HG03175 (cell line): ENCODE results near the gene BIRC7.

Experiments used
- ATAC-seq: cut with Tn5 transposase; IDR thresholded peaks from one replicate; pipeline ENCODE4 v1.9.1; 2021; ENCODE audit warnings: mild to moderate bottlenecking, moderate library complexity; ENCODE audit not compliant: unreplicated experiment

The BIRC7 gene

GRCh38 chr20:63278661-63279060, 43.0 kb downstream of the BIRC7 start:
- no peak for ATAC-seq

DNA sequence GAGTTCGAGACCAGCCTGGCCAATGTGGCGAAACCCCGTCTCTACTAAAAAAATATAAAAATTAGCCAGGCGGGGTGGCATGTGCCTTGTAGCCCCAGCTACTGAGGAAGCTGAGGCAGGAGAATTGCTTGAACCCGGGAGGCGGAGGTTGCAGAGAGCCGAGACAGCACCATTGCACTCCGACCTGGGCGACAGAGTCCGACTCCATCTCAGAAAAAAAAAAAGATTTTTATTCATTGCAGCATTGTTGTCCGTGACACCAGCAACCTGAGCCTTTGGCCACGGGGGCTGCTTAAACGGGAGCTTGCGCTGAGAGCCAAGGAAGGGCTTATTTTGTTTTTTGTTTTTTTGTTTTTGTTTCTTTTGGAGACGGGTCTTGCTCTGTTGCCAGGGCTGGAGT, 44.2 kb downstream of the BIRC7 start:
- ATAC-seq: no peak

- ATAC-seq: no peak
Measured at GRCh38 chr20:63280371-63280770, 44.7 kb downstream of the BIRC7 start.

DNA sequence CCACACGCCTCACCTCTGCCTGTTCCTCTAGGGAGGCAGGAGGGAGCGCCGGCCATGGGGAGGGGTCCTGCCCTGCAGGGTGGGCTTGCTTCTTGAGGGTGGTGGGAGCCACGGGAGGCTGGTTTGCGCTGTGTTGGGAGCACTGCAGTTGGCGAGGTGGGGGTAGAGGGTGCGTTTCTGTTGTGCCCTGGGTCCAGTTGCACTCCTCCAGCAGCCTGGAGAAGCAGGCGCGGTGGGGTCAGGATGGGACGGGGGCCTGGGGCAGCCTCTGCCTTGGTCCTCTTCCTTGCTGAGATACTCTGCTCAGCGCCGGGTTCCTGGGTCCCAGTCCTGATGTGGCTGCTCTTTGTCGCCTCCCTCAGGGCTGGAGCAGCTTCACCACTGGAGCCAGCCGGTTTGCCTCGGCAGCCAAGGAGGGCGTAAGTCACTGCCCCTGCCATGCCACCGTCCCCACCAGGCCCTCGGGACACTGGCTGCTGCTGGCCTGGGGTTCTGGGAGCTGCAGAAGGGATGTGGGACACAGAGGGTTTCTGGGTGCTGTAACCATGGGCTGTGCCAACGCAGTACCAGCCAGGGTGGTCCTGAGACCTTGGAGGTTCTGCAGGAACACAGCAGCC, 45.3 kb downstream of the BIRC7 start:
- ATAC-seq: no peak

GRCh38 chr20:63281742-63282665, 46.3 kb downstream of the BIRC7 start:
- ATAC-seq: no peak

DNA sequence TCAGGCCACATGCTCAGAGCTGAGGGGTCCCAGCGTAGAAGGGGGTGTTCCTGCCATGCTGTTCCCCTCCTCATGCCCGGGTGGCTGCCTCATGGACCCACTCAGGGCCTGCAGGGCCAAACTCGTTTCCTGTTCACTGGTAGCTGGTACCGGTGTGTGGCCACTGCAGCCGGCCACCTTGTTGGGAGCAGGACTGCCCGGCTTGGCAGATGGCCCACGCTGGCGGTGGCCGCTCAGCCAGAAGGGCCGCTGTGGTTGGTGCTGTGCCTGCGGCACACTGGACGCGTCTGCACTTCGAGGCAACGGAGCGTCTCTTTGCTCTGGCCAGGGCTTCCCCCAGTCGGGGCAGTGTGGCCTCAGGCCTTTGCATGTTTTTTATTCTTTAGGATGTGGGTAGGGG, 47.2 kb downstream of the BIRC7 start:
- no peak for ATAC-seq

DNA sequence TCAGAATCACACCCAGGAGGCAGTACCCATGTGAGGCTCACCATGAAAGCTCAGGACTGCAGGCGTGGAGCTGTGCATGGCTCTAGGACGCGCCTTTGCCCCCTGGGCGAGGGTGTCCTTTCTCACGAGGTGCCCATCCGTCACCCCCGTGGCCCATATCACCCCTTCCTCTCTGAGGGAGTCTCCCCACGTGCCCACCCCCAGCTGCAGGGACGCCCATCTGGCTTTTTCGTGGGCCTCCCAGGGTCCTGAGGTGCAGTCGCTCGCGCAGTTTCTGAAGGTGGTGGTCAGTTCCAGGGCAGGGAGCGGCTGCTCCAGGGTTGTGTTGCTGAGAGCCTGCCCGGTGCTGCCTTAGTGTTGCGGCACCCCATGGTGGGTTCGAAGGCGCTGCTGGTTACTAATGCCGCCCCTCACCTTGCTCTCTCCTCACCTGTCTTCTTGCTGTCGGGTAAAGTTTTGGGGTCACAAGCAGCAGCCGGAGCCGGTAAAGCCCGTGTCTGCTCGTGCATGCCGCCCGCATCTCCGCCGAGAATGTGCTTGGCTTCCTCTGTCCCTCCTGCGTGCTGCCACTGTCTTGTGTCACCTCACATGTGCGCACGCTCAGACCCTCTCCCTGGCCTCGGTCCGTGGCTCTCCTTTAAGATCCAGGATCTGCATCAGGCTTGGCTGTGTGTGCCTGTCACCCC, 47.8 kb downstream of the BIRC7 start:
- ATAC-seq: no peak

GRCh38 chr20:63284083-63284440, 48.4 kb downstream of the BIRC7 start:
- ATAC-seq: no peak

DNA sequence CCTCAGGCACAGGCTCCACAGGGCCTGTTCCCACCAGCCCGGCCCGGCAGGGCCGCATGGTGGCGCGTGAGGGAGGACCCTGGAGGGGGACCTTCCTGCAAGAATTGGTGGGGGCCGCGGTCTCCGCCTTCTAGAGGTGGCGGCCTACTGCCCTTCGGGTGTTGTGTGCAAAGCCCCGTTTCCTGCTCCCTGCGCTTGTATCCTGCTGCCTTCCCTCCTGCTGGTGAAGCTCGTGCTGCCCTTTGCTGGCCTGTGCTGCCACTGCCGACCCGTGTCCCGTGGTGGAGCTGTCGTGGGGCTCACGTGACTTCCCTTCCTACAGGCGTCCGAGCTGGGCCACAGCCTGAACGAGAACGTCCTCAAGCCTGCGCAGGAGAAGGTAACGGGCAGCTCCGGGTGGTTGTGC, 48.8 kb downstream of the BIRC7 start:
- ATAC-seq: no peak

- ATAC-seq: no peak
Measured at GRCh38 chr20:63284981-63285524, 49.3 kb downstream of the BIRC7 start.

DNA sequence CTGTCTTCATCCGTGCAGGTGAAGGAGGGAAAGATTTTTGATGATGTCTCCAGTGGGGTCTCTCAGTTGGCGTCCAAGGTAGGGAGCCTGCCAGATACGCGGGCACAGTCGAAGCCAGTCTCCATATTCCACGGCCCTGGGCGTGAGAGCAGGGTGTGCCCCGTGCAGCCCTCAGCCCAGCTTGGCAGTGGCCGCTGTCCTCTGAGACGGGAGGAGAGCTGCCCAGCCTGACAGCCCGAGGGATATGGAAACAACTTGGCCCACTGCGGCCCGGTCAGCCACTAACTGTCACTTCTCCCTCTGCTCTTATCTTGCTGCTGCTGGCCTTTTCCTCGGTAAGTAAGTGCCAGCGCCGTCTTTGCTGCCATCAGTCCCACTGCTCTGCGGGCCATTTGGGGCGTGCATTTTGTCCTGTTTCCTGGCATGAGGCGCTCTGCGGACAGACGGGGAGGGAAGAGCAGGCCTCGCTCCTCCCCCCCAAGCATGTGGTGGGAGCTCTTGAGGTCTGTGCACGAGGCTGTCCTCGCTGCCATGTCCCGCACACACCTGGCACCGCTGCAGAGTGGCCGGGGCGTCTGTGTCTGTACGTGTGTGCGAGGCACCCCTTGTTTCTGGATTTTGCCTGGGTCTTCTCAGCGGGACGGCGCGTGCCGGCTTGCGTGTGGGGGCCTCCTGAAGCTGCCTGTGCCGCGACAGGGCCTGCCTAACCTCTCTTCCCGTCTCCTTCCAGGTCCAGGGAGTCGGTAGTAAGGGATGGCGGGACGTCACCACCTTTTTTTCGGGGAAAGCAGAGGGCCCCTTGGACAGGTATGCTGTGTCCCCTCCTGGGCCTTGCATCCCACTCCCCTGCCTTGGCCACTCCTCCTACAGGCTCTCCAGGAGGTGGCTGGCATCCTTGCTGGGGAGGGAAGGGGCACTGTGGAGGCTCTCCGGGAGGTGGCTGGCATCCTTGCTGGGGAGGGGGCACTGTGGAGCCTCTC, 50.2 kb downstream of the BIRC7 start:
- no peak for ATAC-seq

GRCh38 chr20:63286781-63287696, 51.3 kb downstream of the BIRC7 start:
- ATAC-seq: no peak

DNA sequence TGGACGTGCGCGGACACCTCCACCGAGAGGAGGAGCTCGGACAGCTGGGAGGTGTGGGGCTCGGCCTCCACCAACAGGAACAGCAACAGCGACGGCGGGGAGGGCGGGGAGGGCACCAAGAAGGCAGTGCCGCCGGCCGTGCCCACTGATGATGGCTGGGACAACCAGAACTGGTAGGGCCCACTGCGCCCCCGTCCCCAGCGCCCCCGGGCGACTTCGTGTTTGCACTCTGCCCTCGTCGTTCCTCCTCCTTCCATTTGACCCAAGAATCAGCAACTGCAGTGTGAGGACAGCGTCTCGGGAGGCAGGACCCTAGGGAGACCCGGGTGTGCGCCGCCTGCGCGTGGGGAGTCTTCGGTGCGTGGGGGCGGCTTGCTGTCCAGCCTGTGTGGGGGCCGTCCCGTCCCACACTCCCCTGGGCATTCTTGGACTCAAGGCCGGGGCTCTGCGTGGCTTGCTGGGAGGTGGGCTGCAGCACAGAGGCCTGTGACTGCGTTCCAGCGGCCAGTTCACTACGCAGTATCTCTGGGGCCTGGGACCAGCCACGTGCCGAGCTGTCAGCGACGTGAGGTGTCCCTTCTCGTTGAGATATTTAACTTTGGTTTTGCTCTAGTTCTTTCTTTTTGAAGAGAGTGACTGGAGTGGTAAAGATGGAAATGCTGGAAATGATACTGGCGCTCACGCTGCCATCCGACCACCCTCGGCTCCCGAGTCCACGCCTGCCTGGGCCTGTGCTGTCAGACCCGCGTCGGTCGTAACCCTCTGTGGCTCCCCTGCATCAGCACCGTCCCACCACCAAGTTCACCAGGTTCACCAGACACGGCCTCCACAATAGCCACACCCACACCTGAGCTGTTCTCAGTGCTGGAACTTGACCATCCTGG, 52.2 kb downstream of the BIRC7 start:
- no peak for ATAC-seq

- no peak for ATAC-seq
Measured at GRCh38 chr20:63288581-63289251, 53.0 kb downstream of the BIRC7 start.

DNA sequence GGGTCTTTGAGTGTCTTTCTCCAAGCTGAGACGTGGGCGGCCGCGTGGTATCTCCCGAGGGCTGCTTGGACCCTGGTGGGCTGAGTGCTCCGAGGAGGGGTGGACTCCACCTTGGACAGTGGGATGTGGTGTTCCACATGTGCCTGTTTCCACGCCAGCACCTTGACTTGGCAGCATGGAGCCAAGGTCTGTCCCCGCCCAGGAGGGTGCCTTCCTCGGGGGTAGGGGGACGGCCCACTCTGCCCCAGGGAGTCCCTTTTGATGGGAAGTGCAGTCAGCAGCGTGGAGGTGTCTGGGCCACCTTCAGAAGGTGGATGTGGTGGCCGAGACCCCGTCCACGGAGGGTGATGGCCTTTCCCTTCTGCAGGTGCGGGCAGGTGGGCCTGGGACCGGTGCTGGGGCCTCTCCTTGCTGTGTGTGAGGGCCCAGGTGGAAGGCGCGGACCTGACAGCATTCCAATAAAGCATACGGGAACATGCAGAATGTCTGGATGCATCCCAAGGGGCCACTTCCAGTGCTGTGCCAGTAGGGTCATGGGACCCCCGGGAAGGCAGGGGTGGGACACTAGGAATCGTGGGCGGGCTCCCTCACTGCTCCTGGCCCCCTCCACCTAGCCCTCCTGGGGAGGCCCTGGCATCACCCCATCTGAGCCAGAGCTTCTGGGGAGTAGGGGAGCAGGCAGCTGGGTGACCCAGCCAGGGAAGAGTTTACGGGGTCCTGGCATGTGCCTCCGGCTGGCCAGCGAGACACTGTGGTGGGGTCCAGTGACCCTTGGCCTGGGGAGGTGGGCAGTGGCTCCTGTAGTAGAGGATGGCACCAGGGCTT, 53.8 kb downstream of the BIRC7 start:
- no peak for ATAC-seq
